ENCODE results near the gene DAD1. TPM values are rescaled to one million over a fixed set of nuclear protein-coding genes. Genes with fewer than 3 reads are reported as not detected.
"Not testable (repeated sequence)": the region's sequence is repeated elsewhere in the genome, so short reads cannot be mapped to it uniquely, and the experiment has no call there.

DAD1 gene
- total RNA-seq, 2 donors from 2014 or later = 250 to 251 TPM

DNA sequence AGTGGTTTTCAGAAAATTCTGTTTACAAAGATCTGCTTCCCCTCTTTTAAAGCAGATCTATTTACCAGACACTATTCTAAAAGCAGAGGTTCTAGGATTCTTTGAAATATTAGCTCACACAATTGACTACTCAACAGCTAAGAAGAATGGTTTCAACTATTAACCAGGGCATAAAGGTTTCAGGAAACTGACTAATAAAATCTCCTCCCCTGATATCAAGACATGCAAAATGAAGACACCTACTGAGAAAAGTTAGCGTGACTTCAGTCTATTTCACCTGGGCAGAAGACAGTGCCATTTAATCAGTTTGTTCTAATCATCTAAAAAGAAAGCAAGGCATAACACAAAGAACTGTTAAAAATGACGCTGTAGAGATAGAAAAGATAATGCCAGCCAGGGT lies 22.2 kb downstream of the DAD1 start:
- Histone ChIP-seq H3K4me3 (no peak overlapping the region), H3K36me3 (peaks cover 20% of the 10 kb centered on the region), H3K4me1 (peaks cover 0 to 13% of the 10 kb centered on the region in 2 donors), H3K27ac (no peak overlapping the region), H3K27me3 (no peaks in the 10 kb centered on the region), H3K9me3 (no peaks in the 10 kb centered on the region)
- TF ChIP-seq, protein P1, sequence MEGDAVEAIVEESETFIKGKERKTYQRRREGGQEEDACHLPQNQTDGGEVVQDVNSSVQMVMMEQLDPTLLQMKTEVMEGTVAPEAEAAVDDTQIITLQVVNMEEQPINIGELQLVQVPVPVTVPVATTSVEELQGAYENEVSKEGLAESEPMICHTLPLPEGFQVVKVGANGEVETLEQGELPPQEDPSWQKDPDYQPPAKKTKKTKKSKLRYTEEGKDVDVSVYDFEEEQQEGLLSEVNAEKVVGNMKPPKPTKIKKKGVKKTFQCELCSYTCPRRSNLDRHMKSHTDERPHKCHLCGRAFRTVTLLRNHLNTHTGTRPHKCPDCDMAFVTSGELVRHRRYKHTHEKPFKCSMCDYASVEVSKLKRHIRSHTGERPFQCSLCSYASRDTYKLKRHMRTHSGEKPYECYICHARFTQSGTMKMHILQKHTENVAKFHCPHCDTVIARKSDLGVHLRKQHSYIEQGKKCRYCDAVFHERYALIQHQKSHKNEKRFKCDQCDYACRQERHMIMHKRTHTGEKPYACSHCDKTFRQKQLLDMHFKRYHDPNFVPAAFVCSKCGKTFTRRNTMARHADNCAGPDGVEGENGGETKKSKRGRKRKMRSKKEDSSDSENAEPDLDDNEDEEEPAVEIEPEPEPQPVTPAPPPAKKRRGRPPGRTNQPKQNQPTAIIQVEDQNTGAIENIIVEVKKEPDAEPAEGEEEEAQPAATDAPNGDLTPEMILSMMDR (IDR thresholded peaks at IDR 0.05) = no peak
- no peak for DNase-seq (ENCODE audit: low spot score)

DNA sequence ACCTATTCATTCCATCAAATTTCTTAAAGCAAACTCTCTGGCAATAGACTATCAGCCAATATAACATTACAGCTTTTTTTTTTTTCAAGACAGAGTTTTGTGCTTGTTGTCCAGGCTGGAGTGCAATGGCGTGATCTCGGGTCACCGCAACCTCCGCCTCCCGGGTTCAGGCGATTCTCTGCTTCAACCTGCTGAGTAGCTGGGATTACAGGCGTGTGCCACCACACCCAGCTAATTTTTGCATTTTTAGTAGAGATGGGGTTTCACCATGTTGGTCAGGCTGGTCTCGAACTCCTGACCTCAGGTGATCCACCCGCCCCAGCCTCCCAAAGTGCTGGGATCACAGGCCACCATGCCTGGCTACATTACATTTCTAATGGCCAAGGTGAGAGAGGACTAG lies 22.8 kb downstream of the DAD1 start:
- H3K36me3 ChIP-seq = peaks cover 16% of the 10 kb centered on the region
- not testable (repeated sequence) for H3K27me3 ChIP-seq; H3K27ac ChIP-seq; H3K4me3 ChIP-seq; H3K9me3 ChIP-seq; DNase-seq (ENCODE audit: low spot score)
- peaks cover 0 to 13% of the 10 kb centered on the region in 2 donors for H3K4me1 ChIP-seq

DNA sequence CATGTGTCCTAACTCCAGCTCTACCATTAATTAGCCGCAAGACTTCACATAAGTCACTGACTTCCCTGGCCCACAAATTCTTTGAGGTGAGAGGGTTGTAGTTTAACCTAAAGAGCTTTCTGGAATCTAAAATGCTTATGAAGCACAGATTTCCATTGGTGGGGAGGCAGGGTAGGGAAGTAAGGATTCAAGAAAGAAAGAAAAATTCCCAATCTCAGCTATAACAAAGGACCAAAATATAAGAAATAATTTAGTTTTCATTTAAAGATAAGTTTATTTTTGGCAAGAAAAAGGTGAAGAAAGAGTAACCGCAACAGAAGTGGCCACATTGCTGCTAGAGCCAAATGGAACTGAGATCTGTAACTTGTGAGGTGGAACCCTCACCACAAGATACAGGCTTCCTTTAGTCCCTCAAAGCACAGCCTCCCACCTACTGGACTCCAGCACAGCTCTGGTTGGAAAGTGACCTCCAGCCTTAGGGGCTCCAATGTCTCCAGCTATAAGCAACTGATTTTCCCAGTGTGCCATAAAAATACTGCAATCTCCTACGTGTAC lies 23.6 kb downstream of the DAD1 start:
- Histone ChIP-seq H3K27me3 (no peaks in the 10 kb centered on the region), H3K9me3 (no peaks in the 10 kb centered on the region), H3K27ac (no peak overlapping the region), H3K4me1 (peaks cover 0 to 11% of the 10 kb centered on the region in 2 donors), H3K4me3 (no peak overlapping the region), H3K36me3 (peaks cover 16% of the 10 kb centered on the region)
- TF ChIP-seq, protein P1 (IDR thresholded peaks at IDR 0.05) = no peak
- no peak for DNase-seq (ENCODE audit: low spot score)

DNA sequence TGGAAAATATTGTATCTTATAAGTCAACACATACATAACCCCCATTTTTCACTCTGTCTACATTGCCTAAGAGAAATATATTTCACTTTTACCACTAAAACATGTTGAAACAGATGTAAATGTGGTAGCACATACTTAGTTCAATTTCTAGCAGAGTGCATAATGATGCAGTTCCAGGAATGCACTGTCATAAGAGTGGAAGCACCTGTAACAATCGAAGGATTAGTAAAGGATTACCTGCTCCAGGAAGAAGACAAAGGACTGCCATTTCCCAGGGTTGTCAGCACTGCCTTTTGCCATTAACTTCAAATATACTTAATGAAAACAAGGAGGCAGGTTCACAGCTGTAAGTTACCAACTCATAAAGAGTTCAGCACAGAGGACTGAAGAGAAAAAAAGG lies 24.6 kb downstream of the DAD1 start:
- no peak for DNase-seq (ENCODE audit: low spot score)
- Histone ChIP-seq H3K27ac (peak overlapping the region in 1 of 2 donors; percentile 58), H3K36me3 (peaks cover 16% of the 10 kb centered on the region), H3K9me3 (no peaks in the 10 kb centered on the region), H3K4me3 (no peak overlapping the region), H3K27me3 (no peaks in the 10 kb centered on the region), H3K4me1 (peaks cover 0 to 16% of the 10 kb centered on the region in 2 donors)
- TF ChIP-seq, protein P1 (IDR thresholded peaks at IDR 0.05) = no peak

DNA sequence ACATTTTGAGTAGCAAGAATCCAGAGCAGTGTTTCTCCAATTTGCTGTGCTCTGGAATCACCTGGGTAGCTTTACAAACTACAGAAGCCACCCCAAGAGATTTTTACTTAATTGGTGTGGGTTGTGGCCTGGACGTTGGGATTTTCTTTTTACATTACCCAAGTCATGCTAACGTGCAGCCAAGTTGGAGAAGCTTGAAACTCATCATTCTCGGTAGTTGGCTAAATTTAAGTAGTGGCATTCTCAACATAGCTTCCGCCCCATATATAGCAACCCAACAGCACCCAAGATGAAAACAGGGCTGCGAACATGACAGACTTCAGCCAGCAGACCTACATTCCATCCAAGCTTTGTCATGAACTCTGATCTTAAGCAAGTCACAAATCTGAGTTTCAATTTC lies 25.0 kb downstream of the DAD1 start:
- H3K4me3 ChIP-seq = no peak overlapping the region
- no peak for DNase-seq (ENCODE audit: low spot score)
- TF ChIP-seq, protein P1 (IDR thresholded peaks at IDR 0.05) = no peak
- peaks cover 0 to 20% of the 10 kb centered on the region in 2 donors for H3K4me1 ChIP-seq
- H3K27ac ChIP-seq = peak overlapping the region in 1 of 2 donors; percentile 58
- no peaks in the 10 kb centered on the region for H3K9me3 ChIP-seq
- H3K27me3 ChIP-seq = no peaks in the 10 kb centered on the region
- H3K36me3 ChIP-seq = peaks cover 16% of the 10 kb centered on the region

DNA sequence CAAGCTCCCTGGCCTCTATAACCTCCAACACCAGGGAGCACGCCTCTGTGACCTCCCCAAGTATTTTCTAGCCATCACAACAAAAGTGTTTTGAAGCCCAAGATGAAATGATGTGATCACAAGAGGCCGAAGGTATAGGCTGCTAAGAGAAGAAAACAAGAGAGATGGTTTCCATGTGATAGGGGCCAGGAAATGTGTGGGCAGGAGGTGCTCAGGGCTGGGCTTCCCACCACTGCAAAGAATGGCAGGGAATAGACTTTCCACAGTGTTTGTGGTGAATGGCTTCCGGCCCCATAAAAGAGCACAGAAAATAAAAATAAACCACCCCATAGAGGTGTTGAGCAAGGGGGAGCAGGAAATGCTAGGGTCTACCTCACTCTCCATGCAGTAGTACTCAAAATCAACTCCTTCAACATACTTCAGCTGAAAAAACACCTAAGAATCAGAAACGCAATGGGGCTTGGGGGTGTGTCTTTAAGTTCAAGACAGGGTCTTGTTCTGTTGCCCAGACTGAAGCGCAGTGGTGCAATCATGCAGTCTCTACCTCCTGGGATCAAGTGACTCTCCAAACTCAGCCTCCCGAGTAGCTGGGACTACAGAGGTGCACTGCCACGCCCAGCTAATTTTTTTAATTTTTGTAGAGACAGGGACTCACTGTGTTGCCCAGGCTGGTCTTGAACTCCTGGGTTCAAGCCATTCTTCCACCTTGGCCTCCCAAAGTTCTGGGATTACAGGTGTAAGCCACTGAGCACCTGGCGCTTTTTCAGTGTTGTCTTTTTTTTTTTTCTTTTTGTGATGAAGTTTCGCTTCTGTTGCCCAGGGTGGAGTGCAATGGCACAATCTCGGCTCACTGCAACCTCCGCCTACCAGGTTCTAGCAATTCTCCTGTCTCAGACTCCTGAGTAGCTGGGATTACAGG lies 27.1 kb downstream of the DAD1 start:
- Histone ChIP-seq H3K4me3 (no peak overlapping the region), H3K36me3 (peaks cover 16% of the 10 kb centered on the region), H3K4me1 (peaks cover 0 to 37% of the 10 kb centered on the region in 2 donors), H3K27ac (no peak overlapping the region), H3K27me3 (no peaks in the 10 kb centered on the region), H3K9me3 (no peaks in the 10 kb centered on the region)
- DNase-seq (ENCODE audit: low spot score) = no peak
- TF ChIP-seq, protein P1 (IDR thresholded peaks at IDR 0.05) = no peak
